WI38 (cell line): ENCODE measurements around the gene SMIM11.
A peak's percentile ranks its signal among the peaks of the same experiment; 100 is the strongest.
"Not testable (repeated sequence)": the region's sequence is repeated elsewhere in the genome, so short reads cannot be mapped to it uniquely, and the experiment has no call there.

Source experiments
- H3K4me3 ChIP-seq: 2 replicates; pipeline ENCODE4 v1.5.1; 2011; ENCODE audit warnings: low read depth, mild to moderate bottlenecking, control low read depth, low read length
- TF ChIP-seq, protein P1 (sequence below): IDR thresholded peaks from 2 replicates; pipeline ENCODE4 v1.5.1; 2012; ENCODE audit warnings: low read depth, mild to moderate bottlenecking, control low read depth, low read length

The SMIM11 gene

DNA sequence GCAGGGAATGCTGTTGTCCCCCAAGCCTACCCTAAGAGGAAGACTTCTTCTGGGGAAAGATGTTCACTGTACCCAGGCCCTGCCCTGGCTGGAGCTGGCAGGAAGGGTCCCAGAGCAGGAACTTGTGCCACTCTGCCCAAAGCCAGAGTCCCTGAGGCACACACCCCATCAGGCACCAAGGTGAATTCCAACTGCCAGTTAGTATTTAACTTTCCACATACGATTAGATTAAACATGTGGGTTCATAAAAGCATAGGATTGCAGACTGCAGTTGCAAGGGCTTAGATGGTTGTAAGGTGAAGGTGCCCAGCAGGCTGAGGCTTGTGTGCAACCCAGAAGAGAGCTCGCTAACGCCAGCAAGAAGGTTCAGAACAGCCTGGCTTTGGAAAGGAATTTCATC is 11.6 kb upstream of the SMIM11 start, which contains the start of gene KCNE2:
Gene KCNE2 (plus strand): TSS at position 274 of the 400 bp plus-strand sequence. CDS start 6,473 bp downstream, outside the sequence.
- TF ChIP-seq, protein P1, sequence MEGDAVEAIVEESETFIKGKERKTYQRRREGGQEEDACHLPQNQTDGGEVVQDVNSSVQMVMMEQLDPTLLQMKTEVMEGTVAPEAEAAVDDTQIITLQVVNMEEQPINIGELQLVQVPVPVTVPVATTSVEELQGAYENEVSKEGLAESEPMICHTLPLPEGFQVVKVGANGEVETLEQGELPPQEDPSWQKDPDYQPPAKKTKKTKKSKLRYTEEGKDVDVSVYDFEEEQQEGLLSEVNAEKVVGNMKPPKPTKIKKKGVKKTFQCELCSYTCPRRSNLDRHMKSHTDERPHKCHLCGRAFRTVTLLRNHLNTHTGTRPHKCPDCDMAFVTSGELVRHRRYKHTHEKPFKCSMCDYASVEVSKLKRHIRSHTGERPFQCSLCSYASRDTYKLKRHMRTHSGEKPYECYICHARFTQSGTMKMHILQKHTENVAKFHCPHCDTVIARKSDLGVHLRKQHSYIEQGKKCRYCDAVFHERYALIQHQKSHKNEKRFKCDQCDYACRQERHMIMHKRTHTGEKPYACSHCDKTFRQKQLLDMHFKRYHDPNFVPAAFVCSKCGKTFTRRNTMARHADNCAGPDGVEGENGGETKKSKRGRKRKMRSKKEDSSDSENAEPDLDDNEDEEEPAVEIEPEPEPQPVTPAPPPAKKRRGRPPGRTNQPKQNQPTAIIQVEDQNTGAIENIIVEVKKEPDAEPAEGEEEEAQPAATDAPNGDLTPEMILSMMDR = no peak
- H3K4me3 ChIP-seq = no peak within 1 kb of the TSS

DNA sequence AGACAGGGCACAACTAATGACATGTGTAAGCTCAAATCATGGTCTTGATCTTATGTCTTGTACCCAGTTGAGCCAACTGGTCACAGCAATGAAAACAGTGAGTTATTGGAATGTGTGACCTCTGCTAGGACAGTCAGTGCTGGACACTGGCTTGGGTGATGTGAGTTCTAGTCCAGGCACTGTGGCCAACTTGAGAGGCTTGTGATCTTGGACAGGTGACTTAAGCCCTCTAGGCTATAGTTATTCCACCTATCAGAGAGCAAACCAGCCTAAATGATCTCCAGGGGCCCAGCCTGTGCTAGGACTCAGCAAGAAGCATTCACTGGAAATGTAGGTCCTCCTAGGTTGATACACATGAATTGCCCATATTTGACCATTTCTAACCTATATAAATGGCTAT is 10.4 kb upstream of the SMIM11 start:
- H3K4me3 ChIP-seq = no peak overlapping the region
- TF ChIP-seq, protein P1 = no peak

DNA sequence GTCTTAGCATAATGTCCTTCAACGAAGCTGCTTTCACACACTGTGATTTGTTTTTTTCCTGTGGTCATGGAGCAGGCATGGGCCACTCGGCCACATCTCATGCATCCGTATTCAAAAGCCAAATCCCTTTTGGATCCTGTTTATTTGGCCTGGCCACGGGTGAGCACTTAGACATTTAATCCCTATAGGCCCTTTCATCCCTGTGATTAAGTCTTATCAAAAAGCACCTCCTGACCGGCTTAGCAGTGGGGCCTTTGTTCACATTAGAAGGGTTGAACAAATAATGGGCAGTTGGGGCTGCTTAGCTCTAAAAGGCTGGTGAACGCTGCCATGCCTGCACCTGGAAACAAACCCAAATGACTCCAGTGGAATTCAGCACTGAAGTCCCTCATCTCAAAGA is 9.5 kb upstream of the SMIM11 start:
- TF ChIP-seq, protein P1 = no peak

DNA sequence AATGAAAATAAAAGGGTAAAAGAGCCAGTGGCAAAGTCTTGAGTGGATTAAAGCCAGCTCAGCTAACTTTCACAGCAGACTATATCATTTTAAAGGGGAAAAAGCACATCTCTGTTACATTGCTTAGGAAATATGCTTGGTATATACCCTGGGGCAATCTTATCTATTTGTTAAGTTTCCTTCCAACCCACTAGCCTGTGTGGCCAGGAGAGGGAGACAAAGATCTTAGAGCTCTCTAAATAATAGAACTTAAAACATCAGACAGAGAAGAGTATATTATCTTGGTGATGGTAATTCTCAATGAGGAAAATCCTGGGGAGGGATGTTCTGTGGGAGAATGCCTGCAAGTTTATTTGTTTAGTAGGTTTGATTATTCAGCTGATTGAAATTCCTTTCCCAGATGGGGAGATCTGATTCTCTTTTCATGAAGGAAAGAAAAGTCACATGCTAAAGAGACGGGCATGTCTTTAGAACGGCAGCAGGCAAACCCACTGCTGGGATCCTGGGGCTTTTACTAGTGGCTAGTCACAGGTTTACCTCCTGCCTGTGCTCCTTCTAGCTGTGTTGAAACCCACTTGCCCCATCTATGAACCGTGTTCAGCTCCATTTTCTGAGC is 7.9 kb upstream of the SMIM11 start:
- no peak overlapping the region for H3K4me3 ChIP-seq
- TF ChIP-seq, protein P1 = peak; percentile 66

More for the DNA sequence above, 9.5 kb upstream of the SMIM11 start:
- no peak overlapping the region for H3K4me3 ChIP-seq

DNA sequence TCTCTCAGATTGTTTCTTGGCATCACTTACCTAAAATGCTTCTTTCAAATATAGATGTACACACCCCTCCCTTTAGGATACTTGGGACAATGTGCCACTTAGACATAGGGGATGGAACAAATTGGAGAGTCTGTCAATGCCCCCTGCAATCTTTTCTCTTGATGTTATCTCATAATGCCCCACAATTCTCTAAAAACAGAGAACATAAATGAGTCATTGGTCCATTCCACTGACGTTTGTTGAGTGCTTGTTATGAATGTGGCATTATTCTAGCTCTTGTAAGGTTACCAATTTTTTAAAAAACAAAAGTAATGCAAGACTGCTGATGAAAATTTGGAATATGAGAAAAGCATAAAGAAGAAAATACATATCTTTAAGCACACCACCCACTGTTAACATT is 5.6 kb upstream of the SMIM11 start:
- no peak overlapping the region for H3K4me3 ChIP-seq
- TF ChIP-seq, protein P1 = no peak

DNA sequence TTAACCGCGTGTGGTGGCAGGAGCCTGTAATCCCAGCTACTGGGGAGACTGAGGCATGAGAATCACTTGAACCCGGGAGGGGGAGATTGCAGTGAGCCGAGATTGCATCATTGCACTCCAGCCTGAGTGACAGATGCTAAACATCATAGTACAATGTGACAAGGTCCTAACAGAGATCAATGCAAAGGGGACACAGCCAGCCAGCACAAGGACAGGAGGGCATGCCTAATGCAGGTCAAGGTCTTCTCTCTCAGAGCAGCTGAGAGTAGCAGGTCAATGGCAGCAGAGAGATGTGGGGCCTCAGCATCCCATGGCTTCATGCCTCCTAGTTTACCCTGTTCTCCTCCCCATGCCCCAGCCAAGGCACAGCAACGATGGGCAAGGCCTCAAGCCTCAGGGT is 3.0 kb upstream of the SMIM11 start:
- H3K4me3 ChIP-seq = no peak overlapping the region
- TF ChIP-seq, protein P1 = no peak

DNA sequence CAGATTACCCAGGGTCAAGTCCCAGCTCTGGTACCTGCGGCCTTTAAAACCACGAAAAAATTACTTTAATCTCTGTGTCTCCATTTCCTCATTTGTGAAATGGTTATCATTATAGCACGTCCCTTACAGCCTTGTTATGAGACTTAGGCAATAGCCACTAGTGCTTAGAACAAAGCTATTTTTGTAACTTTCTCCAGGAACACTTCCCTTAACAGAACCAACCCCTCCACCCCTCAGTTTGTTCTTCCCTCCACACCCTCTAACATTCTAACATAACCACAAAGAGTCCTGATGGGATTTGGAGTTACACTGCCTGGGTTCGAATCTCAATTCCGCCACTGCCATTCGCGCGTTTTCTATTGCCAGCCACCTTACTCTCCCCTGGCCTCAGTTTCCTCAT is 845 bp upstream of the SMIM11 start:
- not testable (repeated sequence) for H3K4me3 ChIP-seq

DNA sequence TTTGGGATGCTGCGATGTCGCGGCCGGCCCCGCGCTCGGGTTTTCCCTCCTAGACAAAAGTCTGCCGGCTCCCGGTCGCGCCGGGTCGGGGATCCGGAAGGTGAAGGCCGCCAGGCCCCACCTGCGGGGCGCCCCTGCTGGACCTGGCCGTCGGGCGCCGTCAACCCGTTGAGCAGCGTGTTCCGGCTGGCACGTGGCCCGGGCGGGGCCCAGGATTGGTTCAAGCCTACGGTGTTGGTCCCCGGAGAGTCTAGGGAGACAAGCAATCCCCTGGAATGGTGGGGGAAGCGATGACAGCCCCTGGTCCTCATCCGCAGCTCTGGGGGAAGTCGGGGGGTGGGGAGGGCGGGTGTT is 289 bp downstream of the SMIM11 start:
- H3K4me3 ChIP-seq = not testable (repeated sequence)

DNA sequence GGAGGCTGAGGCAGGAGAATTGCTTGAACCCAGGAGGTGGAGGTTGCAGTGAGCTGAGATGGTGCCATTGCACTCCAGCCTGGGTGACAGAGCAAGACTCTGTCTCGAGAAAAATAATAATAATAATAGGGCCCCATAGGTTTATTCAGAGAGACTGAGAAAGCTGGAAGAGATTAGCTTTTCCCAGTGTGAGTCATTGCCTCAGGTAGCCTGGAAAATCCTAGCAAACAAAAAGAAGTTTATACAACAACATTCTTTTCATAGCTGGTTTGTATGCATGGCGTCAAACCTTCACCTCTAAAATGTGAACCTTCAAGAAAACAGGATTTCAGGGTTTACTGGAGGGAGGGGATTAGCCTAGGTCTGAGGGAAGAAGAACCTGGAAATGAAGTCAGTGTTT is 7.8 kb downstream of the SMIM11 start:
- H3K4me3 ChIP-seq = not testable (repeated sequence)

DNA sequence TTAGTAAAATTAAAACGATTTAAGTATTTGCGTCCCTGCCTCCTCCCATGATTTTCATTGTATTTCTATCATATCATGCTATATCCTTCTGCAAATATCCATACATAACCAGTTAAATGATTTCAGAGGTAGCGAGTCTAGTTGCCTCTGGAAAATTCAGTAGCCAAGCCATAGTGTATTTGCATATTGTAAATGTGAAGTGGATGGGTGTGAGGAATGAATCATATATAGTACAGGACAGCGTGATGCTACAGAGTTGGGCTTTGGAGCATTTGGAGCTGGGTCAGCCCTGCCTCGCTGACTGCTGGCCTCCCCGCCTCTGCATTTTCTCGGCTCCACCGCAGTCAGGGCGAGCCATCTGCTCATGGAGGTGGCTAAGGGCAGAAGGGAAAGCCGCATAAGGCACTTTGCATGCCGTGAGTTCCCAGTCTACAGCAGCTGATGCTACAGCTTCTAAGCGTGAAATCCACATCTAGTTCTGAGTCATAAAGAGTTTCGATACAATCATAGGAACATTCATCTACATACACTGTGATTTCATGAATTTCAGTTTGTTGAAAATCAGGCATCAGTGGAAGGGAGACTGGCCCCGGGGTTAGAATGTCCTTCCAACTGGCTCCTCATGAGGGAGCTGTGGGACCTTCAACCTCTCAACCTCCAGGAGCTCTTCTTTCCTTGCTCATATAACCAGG is 8.6 kb downstream of the SMIM11 start:
- H3K4me3 ChIP-seq = not testable (repeated sequence)

DNA sequence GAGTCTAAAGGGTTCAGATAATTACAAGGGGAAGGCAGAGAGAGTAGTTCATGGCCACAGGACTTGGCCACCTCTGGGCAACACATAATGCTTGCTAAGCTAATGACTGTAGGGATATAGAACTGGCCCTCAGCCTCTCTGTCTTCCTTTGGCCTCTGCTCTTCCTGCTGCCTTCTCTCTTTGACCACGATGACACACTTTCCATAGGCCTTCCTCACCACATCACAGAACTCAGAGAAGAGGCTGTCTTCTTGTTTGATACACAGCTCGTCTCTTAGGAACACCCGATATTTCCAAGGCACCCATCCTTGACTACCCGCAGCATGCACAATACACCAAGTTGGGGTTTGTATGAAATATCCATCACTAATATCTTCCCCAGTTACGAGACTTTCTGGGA is 25.2 kb downstream of the SMIM11 start:
- not testable (repeated sequence) for H3K4me3 ChIP-seq

DNA sequence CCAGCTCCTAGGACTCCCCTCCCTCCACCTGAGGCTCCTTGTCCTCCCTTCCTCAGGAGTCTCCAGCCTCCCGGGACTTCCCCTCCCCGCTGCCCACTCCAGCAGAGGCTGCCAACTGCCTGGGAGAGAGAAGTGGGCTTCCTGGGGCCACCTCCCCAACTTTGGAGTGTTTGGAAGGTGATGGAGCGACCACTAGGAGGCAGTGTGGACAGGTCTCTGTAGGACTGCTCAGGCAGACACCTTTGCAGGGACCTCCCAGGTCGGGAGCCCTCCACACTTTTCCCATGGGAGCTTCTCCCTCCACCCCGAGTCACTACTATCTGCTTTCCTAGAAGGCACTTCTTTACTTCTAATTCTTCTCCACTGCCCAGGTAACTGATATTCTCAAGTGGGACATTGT is 29.4 kb downstream of the SMIM11 start:
- H3K4me3 ChIP-seq = not testable (repeated sequence)

DNA sequence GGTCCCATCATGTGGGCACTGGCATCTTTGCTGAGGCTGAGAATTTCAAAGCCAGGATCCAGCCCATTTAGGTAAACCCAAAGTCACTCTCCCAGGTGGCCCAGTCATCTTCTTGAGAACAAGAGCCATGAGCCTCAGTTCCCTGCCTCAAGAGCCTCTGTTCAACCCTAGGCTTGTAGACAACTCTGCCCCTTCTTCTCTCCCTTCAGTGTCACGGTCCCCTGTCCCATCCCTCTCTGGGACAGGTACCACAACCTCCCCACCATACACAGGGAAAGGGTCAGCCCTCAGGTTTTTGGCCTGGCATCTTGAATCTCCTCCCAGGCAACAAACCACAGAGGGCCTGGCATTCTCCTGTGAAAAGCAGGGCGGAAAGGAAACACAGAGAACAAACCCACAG is 30.4 kb downstream of the SMIM11 start:
- H3K4me3 ChIP-seq = not testable (repeated sequence)
